Fibroblast of lung (primary cell): Measurements from ENCODE around the gene SP1. TPM values are rescaled to one million over a fixed set of nuclear protein-coding genes. Genes with fewer than 3 reads are reported as not detected.

ENCODE experiments used
- DNase-seq, 2 donors: peaks; one replicate each; pipeline versions ENCODE4 v3.0.0 to v3.0.0-alpha.2; 2010; ENCODE audit warnings: low read depth in 2 of 2
- H2AFZ ChIP-seq: 2 replicates; pipeline ENCODE4 v1.5.1; 2012; ENCODE audit warnings: low read length, control low read depth, inconsistent platforms
- H3K27ac ChIP-seq: 2 replicates; pipeline ENCODE4 v1.5.1; 2011; ENCODE audit warnings: low read length, control low read depth; ENCODE audit not compliant: insufficient read depth
- H3K27me3 ChIP-seq: 2 replicates; pipeline ENCODE4 v1.5.1; 2011; ENCODE audit warnings: mild to moderate bottlenecking, low read length; ENCODE audit not compliant: control insufficient read depth, insufficient read depth
- H3K36me3 ChIP-seq: 2 replicates; pipeline ENCODE4 v1.5.1; 2011; ENCODE audit warnings: low read length; ENCODE audit not compliant: control insufficient read depth, insufficient read depth
- H3K4me1 ChIP-seq: 2 replicates; pipeline ENCODE4 v1.5.1; 2011; ENCODE audit warnings: low read length; ENCODE audit not compliant: control insufficient read depth, insufficient read depth; ENCODE audit errors: extremely low read depth
- H3K4me2 ChIP-seq: 2 replicates; pipeline ENCODE4 v1.5.1; 2011; ENCODE audit warnings: low read length, control low read depth; ENCODE audit not compliant: insufficient read depth; ENCODE audit errors: extremely low read depth
- H3K4me3 ChIP-seq, 4 experiments: fragments of 200-600 bp in 1 of 4; sonication (generic) in 1 of 4; replicated peaks in 1 of 4; 2 replicates each; pipeline ENCODE4 v1.5.1; 2011 to 2016; ENCODE audit warnings: low read length in 4 of 4, low read depth in 3 of 4, mild to moderate bottlenecking in 3 of 4, control low read depth in 2 of 4, inconsistent platforms in 1 of 4, mixed read lengths in 1 of 4; ENCODE audit not compliant: insufficient read depth in 1 of 4; ENCODE audit errors: control extremely low read depth in 1 of 4
- H3K79me2 ChIP-seq: 2 replicates; pipeline ENCODE4 v1.5.1; 2012; ENCODE audit warnings: mild to moderate bottlenecking, low read length, inconsistent platforms; ENCODE audit not compliant: control insufficient read depth, insufficient read depth
- H3K9ac ChIP-seq: 2 replicates; pipeline ENCODE4 v1.5.1; 2011; ENCODE audit warnings: mild to moderate bottlenecking, low read length, control low read depth; ENCODE audit not compliant: insufficient read depth
- H3K9me3 ChIP-seq: 2 replicates; pipeline ENCODE4 v1.5.1; 2012; ENCODE audit warnings: low read depth, low read length; ENCODE audit not compliant: control insufficient read depth, insufficient read depth
- H4K20me1 ChIP-seq: 2 replicates; pipeline ENCODE4 v1.5.1; 2011; ENCODE audit warnings: low read length; ENCODE audit not compliant: control insufficient read depth, insufficient read depth; ENCODE audit errors: extremely low read depth
- CTCF ChIP-seq, 2 donors: IDR thresholded peaks in 1 of 2; conservative IDR thresholded peaks in 1 of 2; 1 replicate in 1 of 2; 2 replicates in 1 of 2; pipeline ENCODE4 v1.5.1; 2011 to 2012; ENCODE audit warnings: low read length in 2 of 2, control low read depth in 1 of 2, inconsistent platforms in 1 of 2, low read depth in 1 of 2, mild to moderate bottlenecking in 1 of 2
- EZH2 ChIP-seq: IDR thresholded peaks from 2 replicates; pipeline ENCODE4 v1.5.1; 2012; ENCODE audit warnings: low read length, control low read depth, mild to moderate bottlenecking; ENCODE audit errors: missing control alignments
- polyA plus RNA-seq, 2 donors: library from polyadenylated mRNA; depleted of rRNA in 1 of 2; stranded (reverse) in 1 of 2; unstranded in 1 of 2; fragments of >200 nt; gene quantifications; 2 replicates each; pipeline ENCODE4 v1.2.1, GENCODE V29; 2011 to 2012; ENCODE audit warnings: missing spikeins in 1 of 2
- total RNA-seq: library from RNA; depleted of rRNA; stranded (reverse); fragments of >200 nt; gene quantifications from 2 replicates; pipeline ENCODE4 v1.2.1, GENCODE V29; 2014

The SP1 gene
- total and polyA plus RNA-seq, 2 donors (not counting 1 experiment from before 2014, with no cell fraction given), result 35.3 to 38.9 TPM

DNA sequence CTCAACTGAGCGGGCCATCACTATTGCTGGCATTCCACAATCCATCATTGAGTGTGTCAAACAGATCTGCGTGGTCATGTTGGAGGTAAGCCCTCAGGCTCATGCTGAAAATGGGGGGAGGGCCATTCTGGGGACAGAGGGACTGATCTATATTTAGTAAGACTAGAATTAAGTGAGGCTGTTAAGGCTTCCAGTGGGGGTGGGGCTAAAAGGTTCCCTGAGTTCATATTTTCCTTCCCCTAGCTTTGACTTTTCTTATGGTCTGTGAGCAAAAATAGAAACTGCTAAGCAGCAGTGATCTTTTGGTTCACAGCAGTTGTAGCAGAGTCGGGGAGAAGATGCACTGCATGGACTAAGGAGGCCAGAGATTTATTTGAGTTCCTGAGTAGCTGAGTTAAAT is 81.1 kb downstream of the SP1 start:
- Histone ChIP-seq H3K9me3 (no peaks in the 10 kb centered on the region), H3K79me2 (peaks cover 85% of the 10 kb centered on the region), H4K20me1 (no peaks in the 10 kb centered on the region), H3K9ac (no peak overlapping the region), H3K36me3 (peaks cover 37% of the 10 kb centered on the region), H3K4me3 (no peak overlapping the region), H3K4me2 (no peak overlapping the region), H3K27ac (no peak overlapping the region), H2AFZ (no peak overlapping the region), H3K27me3 (no peaks in the 10 kb centered on the region), H3K4me1 (peaks cover 6% of the 10 kb centered on the region)
- TF ChIP-seq CTCF (conservative IDR thresholded peaks at IDR 0.05 in 1 of 2, IDR thresholded peaks at IDR 0.05 in 1 of 2; ENCODE audit: low read depth in 1 of 2, low read length in 2 of 2) (no peak), EZH2 (no peak)
- no peak for DNase-seq

- no peak for DNase-seq
- H2AFZ ChIP-seq, result no peak overlapping the region
- no peak for TF ChIP-seq CTCF (conservative IDR thresholded peaks at IDR 0.05 in 1 of 2, IDR thresholded peaks at IDR 0.05 in 1 of 2; ENCODE audit: low read depth in 1 of 2, low read length in 2 of 2)
- H4K20me1 ChIP-seq, result no peaks in the 10 kb centered on the region
- no peaks in the 10 kb centered on the region for H3K9me3 ChIP-seq
- no peak overlapping the region for H3K4me2 ChIP-seq
- H3K27ac ChIP-seq, result no peak overlapping the region
- H3K27me3 ChIP-seq, result no peaks in the 10 kb centered on the region
- no peak overlapping the region for H3K4me3 ChIP-seq
- no peak overlapping the region for H3K9ac ChIP-seq
- peaks cover 37% of the 10 kb centered on the region for H3K36me3 ChIP-seq
- peaks cover 4% of the 10 kb centered on the region for H3K4me1 ChIP-seq
- H3K79me2 ChIP-seq, result peaks cover 85% of the 10 kb centered on the region
Observed at GRCh38 chr12:53461591-53461990, 81.6 kb downstream of the SP1 start.

GRCh38 chr12:53462935-53463334 is 83.0 kb downstream of the SP1 start:
- no peaks in the 10 kb centered on the region for H4K20me1 ChIP-seq

More at GRCh38 chr12:53462935-53463334, 83.0 kb downstream of the SP1 start:
- Histone ChIP-seq H3K9me3 (no peaks in the 10 kb centered on the region), H2AFZ (no peak overlapping the region), H3K36me3 (peaks cover 41% of the 10 kb centered on the region), H3K27ac (no peak overlapping the region), H3K9ac (no peak overlapping the region), H3K4me3 (no peak overlapping the region), H3K79me2 (peaks cover 85% of the 10 kb centered on the region), H3K27me3 (no peaks in the 10 kb centered on the region), H3K4me1 (peaks cover 4% of the 10 kb centered on the region), H3K4me2 (no peak overlapping the region)
- DNase-seq, result no peak
- TF ChIP-seq EZH2 (no peak), CTCF (conservative IDR thresholded peaks at IDR 0.05 in 1 of 2, IDR thresholded peaks at IDR 0.05 in 1 of 2; ENCODE audit: low read depth in 1 of 2, low read length in 2 of 2) (no peak)
